Vagina (tissue), 2 donors: ENCODE measurements around the gene LSM11.

Experiments used
- POLR2A ChIP-seq, 2 donors: fragments of 450-650 bp; IDR thresholded peaks; one replicate each; pipeline ENCODE4 v1.6.1; 2017; ENCODE audit warnings: antibody characterized with exemption in 2 of 2, mild to moderate bottlenecking in 2 of 2, moderate library complexity in 2 of 2
- POLR2AphosphoS5 ChIP-seq, 2 donors: sonication (generic); formaldehyde crosslinking; IDR thresholded peaks; one replicate each; pipeline ENCODE4 v1.9.0; 2017; ENCODE audit warnings: antibody characterized with exemption in 2 of 2, mild to moderate bottlenecking in 2 of 2, low read depth in 1 of 2; ENCODE audit not compliant: insufficient read depth in 1 of 2
- TF ChIP-seq, protein P1 (sequence below), 3 experiments: fragments of 450-650 bp in 2 of 3; fragments of 200-600 bp in 1 of 3; sonication (generic) in 1 of 3; IDR thresholded peaks; one replicate each; pipeline ENCODE4 v1.5.1; 2017 to 2019; ENCODE audit warnings: antibody characterized with exemption in 3 of 3, mild to moderate bottlenecking in 2 of 3, moderate library complexity in 2 of 3

DNA sequence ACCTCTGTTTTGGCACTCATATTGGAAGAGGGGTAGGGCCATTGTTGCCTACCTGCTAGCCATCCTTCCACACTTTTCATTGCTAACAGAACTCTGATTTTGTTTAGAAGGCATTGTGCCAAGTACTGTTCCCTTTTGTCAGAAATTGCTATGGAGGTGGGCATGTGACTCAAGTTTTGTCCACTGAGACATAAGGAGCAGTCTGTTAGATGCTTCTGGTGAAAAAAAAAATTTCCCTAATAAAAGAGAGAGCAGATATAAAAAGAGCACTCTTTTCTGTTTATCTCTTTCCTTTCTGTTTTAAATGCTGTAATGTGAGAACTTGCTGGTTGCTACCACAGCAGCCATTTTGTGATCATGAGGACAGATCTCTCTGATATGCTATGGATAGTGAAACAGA, 34.2 kb upstream of the LSM11 start:
- TF ChIP-seq POLR2A (IDR thresholded peaks at IDR 0.05) (no peak), POLR2AphosphoS5 (IDR thresholded peaks at IDR 0.05; ENCODE audit: insufficient read depth in 1 of 2, low read depth in 1 of 2) (no peak)
- TF ChIP-seq, protein P1, sequence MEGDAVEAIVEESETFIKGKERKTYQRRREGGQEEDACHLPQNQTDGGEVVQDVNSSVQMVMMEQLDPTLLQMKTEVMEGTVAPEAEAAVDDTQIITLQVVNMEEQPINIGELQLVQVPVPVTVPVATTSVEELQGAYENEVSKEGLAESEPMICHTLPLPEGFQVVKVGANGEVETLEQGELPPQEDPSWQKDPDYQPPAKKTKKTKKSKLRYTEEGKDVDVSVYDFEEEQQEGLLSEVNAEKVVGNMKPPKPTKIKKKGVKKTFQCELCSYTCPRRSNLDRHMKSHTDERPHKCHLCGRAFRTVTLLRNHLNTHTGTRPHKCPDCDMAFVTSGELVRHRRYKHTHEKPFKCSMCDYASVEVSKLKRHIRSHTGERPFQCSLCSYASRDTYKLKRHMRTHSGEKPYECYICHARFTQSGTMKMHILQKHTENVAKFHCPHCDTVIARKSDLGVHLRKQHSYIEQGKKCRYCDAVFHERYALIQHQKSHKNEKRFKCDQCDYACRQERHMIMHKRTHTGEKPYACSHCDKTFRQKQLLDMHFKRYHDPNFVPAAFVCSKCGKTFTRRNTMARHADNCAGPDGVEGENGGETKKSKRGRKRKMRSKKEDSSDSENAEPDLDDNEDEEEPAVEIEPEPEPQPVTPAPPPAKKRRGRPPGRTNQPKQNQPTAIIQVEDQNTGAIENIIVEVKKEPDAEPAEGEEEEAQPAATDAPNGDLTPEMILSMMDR (IDR thresholded peaks at IDR 0.05) = no peak
